GM18498 (cell line): Measurements from ENCODE around the gene GPR15LG.
"Not testable (repeated sequence)": the region's sequence is repeated elsewhere in the genome, so short reads cannot be mapped to it uniquely, and the experiment has no call there.

Experiments
- ATAC-seq: cut with Tn5 transposase; IDR thresholded peaks from one replicate; pipeline ENCODE4 v1.9.1; 2021; ENCODE audit warnings: mild to moderate bottlenecking, moderate library complexity; ENCODE audit not compliant: unreplicated experiment

GPR15LG gene

GRCh38 chr10:84173501-84173929, at the start of gene GPR15LG:
TSS of gene GPR15LG (plus strand) at chr10:84173801. CDS start at chr10:84173852, 51 bp downstream.
- ATAC-seq, result peak; percentile 35

- ATAC-seq, result not testable (repeated sequence)
These were observed 47.5 kb upstream of the GPR15LG start for GRCh38 chr10:84125910-84126784.

- no peak for ATAC-seq
These were observed 46.8 kb upstream of the GPR15LG start for GRCh38 chr10:84126785-84127167.

DNA sequence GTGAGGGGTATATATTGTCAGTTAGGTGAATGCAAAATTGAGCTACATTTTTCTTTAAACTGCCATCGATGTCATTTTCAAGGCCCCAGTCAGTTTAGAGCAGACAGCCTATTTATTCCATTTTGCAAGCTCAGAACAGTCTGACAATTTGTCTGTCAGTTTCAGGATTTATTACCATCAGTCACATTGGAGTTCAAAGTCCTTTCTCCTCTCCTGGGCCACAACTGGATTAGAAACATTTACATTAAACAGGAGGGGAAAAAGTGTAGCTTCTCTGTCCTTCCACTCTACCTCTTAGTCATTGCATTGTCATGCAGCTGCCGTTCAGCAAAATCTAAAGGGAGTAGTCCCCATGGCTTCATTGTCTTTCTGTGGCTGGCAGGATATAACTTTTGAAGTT, 37.8 kb upstream of the GPR15LG start:
- ATAC-seq, result no peak

DNA sequence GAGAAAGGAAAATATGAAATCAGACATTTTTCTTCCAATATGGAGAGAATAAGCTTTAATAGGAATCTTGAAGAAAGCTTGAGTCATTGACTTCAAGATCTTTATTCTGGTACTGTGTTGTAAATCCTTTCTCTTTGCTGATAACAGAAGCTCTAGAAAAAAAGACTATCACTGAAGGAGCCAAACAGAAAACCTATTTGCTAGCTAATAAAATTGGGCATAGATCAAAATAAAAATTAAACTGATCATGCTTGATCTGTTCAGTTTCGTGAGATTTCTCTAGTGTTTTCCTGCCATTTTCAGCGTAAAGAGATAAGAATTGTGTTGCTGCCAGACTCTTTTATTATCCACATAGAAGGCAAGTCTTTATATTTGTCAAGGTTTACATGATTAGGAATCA, 35.8 kb upstream of the GPR15LG start:
- no peak for ATAC-seq

DNA sequence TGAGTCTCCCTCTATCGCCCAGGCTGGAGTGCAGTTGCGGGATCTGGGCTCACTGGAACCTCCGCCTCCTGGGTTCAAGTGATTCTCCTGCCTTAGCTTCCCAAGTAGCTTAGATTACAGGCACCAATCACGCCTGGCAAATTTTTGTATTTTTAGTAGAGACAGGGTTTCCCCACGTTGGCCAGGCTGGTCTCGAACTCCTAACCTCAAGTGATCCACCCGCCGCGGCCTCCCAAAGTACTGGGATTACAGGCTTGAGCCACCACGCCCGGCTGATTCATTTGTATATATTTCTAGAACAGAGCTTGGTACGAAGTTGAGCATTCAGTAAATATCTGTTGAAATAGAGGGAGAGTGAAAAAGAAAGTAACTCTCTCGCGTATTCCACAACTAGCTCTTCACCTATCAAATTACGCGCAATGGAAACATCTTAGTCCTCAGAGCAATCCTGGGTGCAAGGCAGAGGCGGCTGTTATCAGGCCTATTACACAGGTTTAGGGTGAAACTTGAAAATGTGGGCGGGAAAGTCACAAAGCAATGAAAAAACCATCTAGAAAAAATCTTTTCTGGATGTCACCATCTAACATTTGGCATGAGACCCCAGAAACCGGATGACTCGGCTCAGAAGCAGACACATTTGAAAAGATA, 35.0 kb upstream of the GPR15LG start:
- no peak for ATAC-seq

DNA sequence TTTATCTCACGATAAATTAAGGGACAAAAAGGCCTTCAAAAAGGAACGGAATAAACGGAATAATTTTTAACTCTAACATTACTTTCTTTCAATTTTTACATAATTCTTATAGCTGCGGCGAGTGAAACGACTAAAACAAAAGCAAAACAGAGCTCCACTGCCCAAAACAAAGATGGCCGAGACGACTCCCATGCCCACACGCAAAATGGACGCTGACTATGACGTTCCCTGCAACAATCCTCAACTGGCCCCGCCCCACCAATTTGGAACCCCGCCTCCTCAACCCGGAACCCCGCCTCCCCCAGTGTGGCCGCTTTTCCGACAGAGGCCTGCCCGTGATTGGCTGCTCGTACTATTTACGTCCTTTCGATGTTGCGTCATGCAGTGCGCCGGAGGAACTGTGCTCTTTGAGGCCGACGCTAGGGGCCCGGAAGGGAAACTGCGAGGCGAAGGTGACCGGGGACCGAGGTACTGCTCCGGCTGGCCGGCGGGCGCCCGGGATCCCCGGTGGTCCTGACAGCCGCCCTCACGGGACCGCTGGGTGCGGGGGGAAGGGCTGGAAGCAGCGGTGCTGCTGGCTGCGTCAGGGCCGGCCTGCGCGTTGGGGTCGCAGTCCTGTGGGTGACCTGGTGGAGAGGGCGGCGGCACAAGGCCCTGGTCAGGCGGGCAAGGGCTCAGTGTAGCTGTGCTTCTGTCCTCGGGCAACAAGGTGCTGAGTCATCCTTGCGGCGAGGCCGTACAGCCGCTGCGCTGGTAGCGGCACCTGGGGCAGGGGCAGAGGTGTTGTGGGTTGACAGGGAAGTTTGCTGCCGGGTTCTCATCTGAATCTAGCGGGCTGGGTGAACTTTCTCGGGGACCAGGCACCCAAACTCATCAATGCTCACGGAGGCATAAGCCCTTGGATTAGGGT, 34.2 kb upstream of the GPR15LG start, which contains the start of gene GHITM:
Gene GHITM (plus strand): TSS at position 384 of the 910 bp plus-strand sequence. CDS start 1,992 bp downstream, outside the sequence.
- peak; percentile 99 for ATAC-seq

- ATAC-seq, result no peak
These were observed 33.6 kb upstream of the GPR15LG start for GRCh38 chr10:84140036-84140379.

GRCh38 chr10:84147347-84147746, 26.3 kb upstream of the GPR15LG start:
- no peak for ATAC-seq

- ATAC-seq, result peak; percentile 58
These were observed 25.5 kb upstream of the GPR15LG start for GRCh38 chr10:84148006-84148597.

DNA sequence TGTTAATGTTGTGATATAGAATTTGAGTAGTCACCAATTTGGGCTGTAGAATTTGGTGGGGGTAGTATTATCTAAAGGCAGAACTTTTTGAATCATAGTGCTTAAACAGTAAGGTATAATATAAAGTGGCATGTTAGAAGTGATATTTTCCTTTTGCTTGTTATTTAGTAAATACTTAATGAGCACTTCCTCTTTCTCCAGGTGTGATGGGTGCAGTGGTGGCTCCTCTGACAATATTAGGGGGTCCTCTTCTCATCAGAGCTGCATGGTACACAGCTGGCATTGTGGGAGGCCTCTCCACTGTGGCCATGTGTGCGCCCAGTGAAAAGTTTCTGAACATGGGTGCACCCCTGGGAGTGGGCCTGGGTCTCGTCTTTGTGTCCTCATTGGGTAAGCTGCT, 23.7 kb upstream of the GPR15LG start:
- ATAC-seq, result no peak

DNA sequence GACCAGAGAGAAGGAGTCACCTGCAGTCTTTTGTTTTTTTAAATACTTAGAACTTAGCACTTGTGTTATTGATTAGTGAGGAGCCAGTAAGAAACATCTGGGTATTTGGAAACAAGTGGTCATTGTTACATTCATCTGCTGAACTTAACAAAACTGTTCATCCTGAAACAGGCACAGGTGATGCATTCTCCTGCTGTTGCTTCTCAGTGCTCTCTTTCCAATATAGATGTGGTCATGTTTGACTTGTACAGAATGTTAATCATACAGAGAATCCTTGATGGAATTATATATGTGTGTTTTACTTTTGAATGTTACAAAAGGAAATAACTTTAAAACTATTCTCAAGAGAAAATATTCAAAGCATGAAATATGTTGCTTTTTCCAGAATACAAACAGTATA, 20.8 kb upstream of the GPR15LG start:
- ATAC-seq, result no peak

DNA sequence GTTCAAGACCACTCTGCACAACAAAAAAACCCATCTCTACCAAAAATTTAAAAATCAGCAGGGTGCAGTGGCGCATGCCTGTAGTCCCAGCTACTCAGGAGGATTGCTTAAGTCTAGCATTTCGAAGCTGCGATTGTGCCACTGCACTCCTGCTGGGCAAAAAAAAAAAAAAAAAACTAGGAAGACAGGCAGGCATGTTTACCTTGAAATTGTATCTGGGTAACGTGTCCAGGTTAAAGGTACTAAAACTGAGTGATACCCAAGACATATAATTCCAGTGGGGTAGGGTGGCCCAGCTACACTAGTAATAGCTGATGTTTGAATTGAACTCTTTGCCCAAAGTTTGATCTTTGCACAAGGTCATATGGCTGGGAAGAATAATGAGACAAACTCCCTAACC, 18.1 kb upstream of the GPR15LG start:
- ATAC-seq, result no peak

DNA sequence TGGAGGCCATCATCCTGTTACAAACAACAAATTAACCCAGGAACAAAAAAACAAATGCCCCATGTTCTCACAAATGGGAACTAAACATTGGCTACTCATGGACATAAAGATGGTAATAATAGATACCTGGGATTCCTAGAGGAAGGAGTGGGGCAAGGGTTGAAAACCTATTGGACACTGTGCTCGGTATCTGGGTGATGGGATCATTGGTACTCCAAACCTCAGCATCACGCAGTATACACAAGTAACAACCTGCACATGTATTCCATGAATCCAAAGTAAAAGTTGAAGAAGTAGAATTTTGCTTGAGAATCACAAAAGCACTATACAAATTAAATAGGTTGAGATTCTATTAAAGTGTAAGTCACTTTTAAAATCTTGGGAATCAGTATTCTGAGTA, 17.6 kb upstream of the GPR15LG start:
- no peak for ATAC-seq

GRCh38 chr10:84156768-84157167, 16.8 kb upstream of the GPR15LG start:
- ATAC-seq, result no peak

- ATAC-seq, result no peak
These were observed 15.5 kb upstream of the GPR15LG start for GRCh38 chr10:84158061-84158460.

DNA sequence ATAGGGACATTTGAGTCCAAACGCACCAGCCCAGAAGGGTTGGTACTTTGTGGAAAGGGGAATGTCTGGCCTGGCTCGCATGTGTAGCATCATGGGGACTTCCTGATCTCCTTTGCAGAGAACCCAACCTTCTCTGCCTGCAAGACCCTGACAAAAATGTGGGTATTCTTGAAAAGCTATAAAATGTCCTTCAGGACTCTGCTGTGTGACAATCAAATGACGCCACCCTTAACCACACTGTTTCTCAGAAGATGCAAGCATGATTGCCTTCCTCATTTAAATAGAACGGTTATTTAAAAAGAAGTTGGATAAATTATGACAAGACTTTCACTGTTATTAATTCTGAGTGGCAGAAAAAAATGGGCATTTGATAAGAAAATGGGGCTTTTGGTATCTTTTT, 15.1 kb upstream of the GPR15LG start:
- ATAC-seq, result no peak

- ATAC-seq, result no peak
These were observed 14.4 kb upstream of the GPR15LG start for GRCh38 chr10:84159076-84159685.

- no peak for ATAC-seq
These were observed 12.8 kb upstream of the GPR15LG start for GRCh38 chr10:84160663-84161362.

DNA sequence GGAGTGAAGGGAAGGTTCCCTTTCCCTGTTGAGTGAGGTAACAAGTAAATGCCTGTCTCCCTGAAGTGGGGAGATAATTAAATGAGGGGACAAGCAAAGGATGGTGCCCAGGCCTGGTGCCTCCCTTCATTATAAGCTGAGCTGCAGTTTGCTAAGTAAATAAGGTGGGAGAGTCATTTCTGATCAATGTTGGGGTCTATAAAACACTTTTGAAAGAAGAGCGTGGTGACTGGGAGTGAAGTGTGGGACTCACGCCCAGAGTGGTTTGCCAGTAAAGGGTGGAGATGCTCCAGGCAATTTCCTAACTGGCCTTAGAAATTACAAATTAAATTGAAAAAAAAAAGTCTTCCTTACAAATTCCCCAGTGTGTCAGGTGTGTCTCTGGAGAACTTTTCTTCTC, 9.6 kb upstream of the GPR15LG start:
- no peak for ATAC-seq
